ENCODE data around the gene RASGRF1.

GRCh38 chr15:78968539-78969271 is 121.9 kb downstream of the RASGRF1 start:
- no peak for TF ChIP-seq CTCF (IDR thresholded peaks at IDR 0.05; ENCODE audit: insufficient read depth, low read length)
- TF ChIP-seq POLR2AphosphoS5 (IDR thresholded peaks at IDR 0.05; ENCODE audit: low read depth): no peak
- no peak for TF ChIP-seq REST (IDR thresholded peaks at IDR 0.05; ENCODE audit: insufficient replicate concordance, low read depth)
- TF ChIP-seq GABPA (IDR thresholded peaks at IDR 0.05; ENCODE audit: low read depth): no peak
- TF ChIP-seq SPI1 (IDR thresholded peaks at IDR 0.05; ENCODE audit: borderline replicate concordance, low read depth): no peak
